PFSK-1 (cell line): ENCODE data around the gene TM9SF1.

Experiments
- FOXP2 ChIP-seq: optimal IDR thresholded peaks from 2 replicates; pipeline ENCODE3; 2011; ENCODE audit warnings: borderline replicate concordance, control low read depth, inconsistent platforms; ENCODE audit not compliant: insufficient read depth; ENCODE audit errors: extremely low read length, extremely low read depth
- POLR2AphosphoS5 ChIP-seq: IDR thresholded peaks from 2 replicates; pipeline ENCODE4 v1.6.1; 2012; ENCODE audit warnings: low read depth, mild to moderate bottlenecking, control low read depth, low read length, moderate library complexity
- SIN3A ChIP-seq: IDR thresholded peaks from 2 replicates; pipeline ENCODE4 v1.6.1; 2012; ENCODE audit warnings: mild to moderate bottlenecking, low read length, moderate library complexity, borderline replicate concordance; ENCODE audit not compliant: insufficient read depth
- TAF1 ChIP-seq: IDR thresholded peaks from 2 replicates; pipeline ENCODE4 v1.6.1; 2012; ENCODE audit warnings: low read length, control low read depth, borderline replicate concordance; ENCODE audit not compliant: insufficient read depth
- TF ChIP-seq, protein P1 (sequence below), 2 experiments: IDR thresholded peaks; 2 replicates each; pipeline versions ENCODE4 v1.6.1 to v1.8.0; 2011 to 2012; ENCODE audit warnings: low read depth in 2 of 2, low read length in 2 of 2, control low read depth in 1 of 2, inconsistent platforms in 1 of 2, mild to moderate bottlenecking in 1 of 2, moderate library complexity in 1 of 2; ENCODE audit not compliant: insufficient read depth in 1 of 2

Gene TM9SF1

DNA sequence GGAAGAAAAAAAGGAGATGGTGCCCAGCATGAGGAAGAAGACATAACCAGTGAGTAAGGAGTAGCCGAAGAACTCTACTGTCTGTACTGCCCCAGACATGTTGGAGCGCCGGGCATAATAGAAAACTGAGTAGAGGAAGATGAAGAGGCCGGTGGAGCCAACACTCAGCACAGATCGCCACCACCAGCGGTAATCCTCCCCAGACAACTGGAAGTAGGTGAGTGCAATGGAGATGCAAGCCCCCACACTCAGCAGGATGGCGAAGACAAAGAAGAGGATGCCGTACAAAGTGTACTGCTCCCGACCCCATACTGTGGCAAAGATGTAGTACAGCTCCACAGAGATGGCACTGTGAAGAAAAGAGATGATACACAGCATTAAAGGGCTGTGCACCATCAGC is 5.8 kb downstream of the TM9SF1 start:
- TF ChIP-seq SIN3A (no peak), TAF1 (no peak), POLR2AphosphoS5 (no peak), FOXP2 (no peak)
- TF ChIP-seq, protein P1, sequence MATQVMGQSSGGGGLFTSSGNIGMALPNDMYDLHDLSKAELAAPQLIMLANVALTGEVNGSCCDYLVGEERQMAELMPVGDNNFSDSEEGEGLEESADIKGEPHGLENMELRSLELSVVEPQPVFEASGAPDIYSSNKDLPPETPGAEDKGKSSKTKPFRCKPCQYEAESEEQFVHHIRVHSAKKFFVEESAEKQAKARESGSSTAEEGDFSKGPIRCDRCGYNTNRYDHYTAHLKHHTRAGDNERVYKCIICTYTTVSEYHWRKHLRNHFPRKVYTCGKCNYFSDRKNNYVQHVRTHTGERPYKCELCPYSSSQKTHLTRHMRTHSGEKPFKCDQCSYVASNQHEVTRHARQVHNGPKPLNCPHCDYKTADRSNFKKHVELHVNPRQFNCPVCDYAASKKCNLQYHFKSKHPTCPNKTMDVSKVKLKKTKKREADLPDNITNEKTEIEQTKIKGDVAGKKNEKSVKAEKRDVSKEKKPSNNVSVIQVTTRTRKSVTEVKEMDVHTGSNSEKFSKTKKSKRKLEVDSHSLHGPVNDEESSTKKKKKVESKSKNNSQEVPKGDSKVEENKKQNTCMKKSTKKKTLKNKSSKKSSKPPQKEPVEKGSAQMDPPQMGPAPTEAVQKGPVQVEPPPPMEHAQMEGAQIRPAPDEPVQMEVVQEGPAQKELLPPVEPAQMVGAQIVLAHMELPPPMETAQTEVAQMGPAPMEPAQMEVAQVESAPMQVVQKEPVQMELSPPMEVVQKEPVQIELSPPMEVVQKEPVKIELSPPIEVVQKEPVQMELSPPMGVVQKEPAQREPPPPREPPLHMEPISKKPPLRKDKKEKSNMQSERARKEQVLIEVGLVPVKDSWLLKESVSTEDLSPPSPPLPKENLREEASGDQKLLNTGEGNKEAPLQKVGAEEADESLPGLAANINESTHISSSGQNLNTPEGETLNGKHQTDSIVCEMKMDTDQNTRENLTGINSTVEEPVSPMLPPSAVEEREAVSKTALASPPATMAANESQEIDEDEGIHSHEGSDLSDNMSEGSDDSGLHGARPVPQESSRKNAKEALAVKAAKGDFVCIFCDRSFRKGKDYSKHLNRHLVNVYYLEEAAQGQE (IDR thresholded peaks at IDR 0.05; ENCODE audit: insufficient read depth in 1 of 2, low read depth in 2 of 2, low read length in 2 of 2) = no peak

DNA sequence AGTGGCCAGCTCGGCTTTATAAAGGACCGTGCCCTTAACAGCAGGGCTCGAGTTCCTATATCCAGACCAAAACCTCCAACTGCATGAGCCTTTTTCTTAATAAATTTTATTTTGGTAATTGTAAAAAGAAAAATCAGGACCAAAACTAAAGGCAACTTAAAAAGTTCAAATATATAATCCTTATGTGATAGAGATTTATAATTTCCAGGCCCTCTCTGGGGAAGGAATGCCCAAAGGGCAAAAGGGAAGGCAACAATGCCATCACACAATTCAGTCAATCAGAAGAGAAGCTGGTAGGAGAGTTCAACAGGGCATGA is 6.2 kb downstream of the TM9SF1 start:
- TF ChIP-seq POLR2AphosphoS5 (no peak), FOXP2 (no peak), TAF1 (no peak), SIN3A (no peak)
- TF ChIP-seq, protein P1 (IDR thresholded peaks at IDR 0.05; ENCODE audit: insufficient read depth in 1 of 2, low read depth in 2 of 2, low read length in 2 of 2) = no peak

DNA sequence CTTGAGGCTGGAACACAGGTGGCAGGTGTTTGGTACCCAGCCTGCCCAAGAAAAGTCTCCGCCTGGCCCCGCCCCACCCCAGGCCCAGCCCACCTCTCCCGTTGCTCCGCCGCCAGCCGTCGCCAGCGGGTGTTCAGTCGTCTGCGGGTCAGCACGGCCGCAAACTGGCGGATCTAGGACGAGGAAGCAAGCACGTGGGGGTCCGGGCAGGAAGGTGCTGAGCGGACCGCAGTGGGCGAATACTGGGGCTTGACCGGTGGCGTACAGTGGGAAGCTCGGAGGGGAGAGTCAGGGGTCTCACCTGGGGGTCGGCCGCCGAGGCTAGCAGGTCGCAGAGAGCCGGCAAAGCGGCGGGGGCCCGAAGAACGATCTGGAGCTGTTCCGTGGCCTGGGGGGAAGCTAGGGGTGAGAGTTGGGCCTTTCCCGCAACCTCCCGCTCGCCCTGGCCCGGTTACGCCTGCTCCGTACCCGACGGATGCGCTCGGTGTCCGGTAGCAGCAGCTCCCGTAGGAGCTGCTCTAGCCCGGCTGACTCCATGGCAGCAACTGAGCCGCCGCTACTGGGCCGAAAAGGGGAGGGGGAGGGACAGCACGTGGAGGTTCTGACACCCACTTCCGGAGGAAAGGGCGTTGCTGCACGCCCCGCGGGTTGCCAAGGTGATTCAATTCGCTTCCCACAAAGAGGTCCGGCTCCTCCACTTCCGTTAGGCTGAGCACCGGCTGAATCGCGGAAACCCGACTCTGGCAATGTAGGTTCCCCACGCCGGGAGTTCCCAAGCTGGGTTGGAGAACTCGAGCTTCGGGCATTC is 6.8 kb downstream of the TM9SF1 start, which contains the start of gene IPO4:
Gene IPO4, minus strand, starts transcription at position 566 of the 808 bp plus-strand sequence. Its CDS starts 29 bp downstream, at position 537.
- TF ChIP-seq SIN3A (peak; percentile 98), TAF1 (peak; percentile 78; the same call in 1 of the 2 replicates), POLR2AphosphoS5 (peak; percentile 93), FOXP2 (no peak)
- TF ChIP-seq, protein P1 (IDR thresholded peaks at IDR 0.05; ENCODE audit: insufficient read depth in 1 of 2, low read depth in 2 of 2, low read length in 2 of 2) = no peak

DNA sequence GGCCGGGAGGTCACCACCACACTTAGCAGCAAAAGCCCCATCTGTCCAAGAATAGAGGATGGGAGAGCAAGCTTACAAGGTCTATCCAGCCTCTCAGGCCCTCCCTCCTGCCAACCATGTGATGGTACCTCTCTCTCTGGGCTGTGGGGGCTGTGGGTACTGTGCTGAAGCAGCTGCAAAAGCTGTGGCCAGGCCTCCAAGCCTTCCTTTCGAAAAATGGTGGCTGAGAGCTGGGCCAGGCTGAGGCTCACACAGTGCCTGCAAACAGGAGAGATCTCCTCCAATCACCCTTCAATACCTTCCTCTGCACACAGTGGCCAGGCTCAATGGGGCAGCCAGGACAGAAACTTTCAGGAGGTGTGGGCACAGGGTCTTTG is 7.7 kb downstream of the TM9SF1 start:
- no peak for TF ChIP-seq FOXP2
- no peak for TF ChIP-seq SIN3A
- no peak for TF ChIP-seq TAF1
- no peak for TF ChIP-seq POLR2AphosphoS5
- TF ChIP-seq, protein P1 (IDR thresholded peaks at IDR 0.05; ENCODE audit: insufficient read depth in 1 of 2, low read depth in 2 of 2, low read length in 2 of 2) = no peak

DNA sequence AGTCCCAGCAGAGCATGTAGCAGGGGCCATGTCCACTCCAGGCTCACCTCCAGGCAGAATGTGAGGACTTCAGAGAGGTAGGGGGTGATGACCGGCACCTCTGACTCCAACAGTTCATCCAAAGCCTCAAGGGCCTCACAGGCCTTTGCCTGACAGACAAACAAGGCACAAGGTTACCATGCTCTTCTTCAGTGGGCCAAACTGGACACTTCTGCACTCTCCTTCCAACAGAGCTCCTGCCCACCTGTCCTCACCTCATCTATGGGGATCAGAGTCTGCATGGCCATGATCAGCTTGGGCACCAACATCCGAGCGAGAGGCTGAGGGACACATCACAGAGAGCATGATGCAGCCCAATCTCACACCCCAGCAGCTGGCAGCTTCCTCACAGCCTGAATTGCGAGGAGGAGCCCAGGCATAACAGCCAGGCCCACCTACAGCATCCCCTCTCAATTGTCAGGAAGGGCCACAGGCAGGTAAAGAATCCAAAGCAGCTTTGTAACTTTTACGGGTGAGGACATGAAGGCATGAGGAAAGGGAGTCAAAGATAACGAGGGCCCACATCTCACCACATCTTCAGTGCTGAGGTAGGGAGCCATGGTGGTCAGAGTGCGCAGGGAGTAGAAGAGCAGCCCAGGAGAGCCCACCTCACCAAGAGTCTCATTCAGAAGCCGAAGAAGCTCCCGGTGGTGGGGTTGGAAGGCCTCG is 8.3 kb downstream of the TM9SF1 start:
- TF ChIP-seq POLR2AphosphoS5 (no peak), FOXP2 (no peak), TAF1 (no peak), SIN3A (no peak)
- TF ChIP-seq, protein P1 (IDR thresholded peaks at IDR 0.05; ENCODE audit: insufficient read depth in 1 of 2, low read depth in 2 of 2, low read length in 2 of 2) = no peak
